Panc1 (cell line): Measurements from ENCODE around the gene ADAMTS7. TPM values are rescaled to one million over a fixed set of nuclear protein-coding genes. Genes with fewer than 3 reads are reported as not detected.
"Not testable (repeated sequence)": the region's sequence is repeated elsewhere in the genome, so short reads cannot be mapped to it uniquely, and the experiment has no call there.

Source experiments
- ATAC-seq: fragments of 200-7000 bp; cut with Tn5 transposase; 2 replicates; pipeline ENCODE4 v1.9.1; 2020; ENCODE audit warnings: mild to moderate bottlenecking, moderate library complexity
- BruUV-seq: library from RNA; stranded (reverse); fragments of 400-500 nt; replicated peaks from 2 replicates; lab custom pipeline; 2021; lab: Mats Ljungman, UMichigan
- CTCF ChIA-PET: fragments of 300-600 bp; sonication (Branson Sonifier 250); formaldehyde crosslinking; loops from one replicate; lab custom pipeline; 2022; ENCODE audit warnings: antibody characterized with exemption; lab: Charles Lee
- POLR2A ChIA-PET: fragments of 300-600 bp; sonication (Branson Sonifier 250); formaldehyde crosslinking; loops from one replicate; lab custom pipeline; 2022; ENCODE audit warnings: antibody characterized with exemption; lab: Charles Lee
- DNase-seq: peaks from one replicate; pipeline ENCODE4 v3.0.0-alpha.2; 2010; ENCODE audit warnings: low read depth, low spot score
- H3K27ac ChIP-seq: 2 replicates; pipeline ENCODE4 v1.5.1; 2011; ENCODE audit warnings: mild to moderate bottlenecking, low read length, inconsistent platforms
- H3K27me3 ChIP-seq: fragments of 200-500 bp; sonication (Bioruptor generic); 2 replicates; pipeline ENCODE4 v1.6.0; 2014; ENCODE audit warnings: low read length, inconsistent platforms; ENCODE audit not compliant: control insufficient read depth, insufficient read depth
- H3K36me3 ChIP-seq: fragments of 200-500 bp; sonication (Bioruptor generic); 2 replicates; pipeline ENCODE4 v1.5.1; 2014; ENCODE audit warnings: inconsistent platforms, mild to moderate bottlenecking, low read length, moderate library complexity; ENCODE audit not compliant: control insufficient read depth, insufficient read depth
- H3K4me1 ChIP-seq: 2 replicates; pipeline ENCODE4 v1.5.1; 2011; ENCODE audit warnings: inconsistent platforms, mild to moderate bottlenecking, low read length, moderate library complexity; ENCODE audit not compliant: control insufficient read depth, insufficient read depth
- H3K4me3 ChIP-seq, 2 experiments: 2 replicates each; pipeline ENCODE4 v1.5.1; 2011 to 2012; ENCODE audit warnings: low read depth in 2 of 2, low read length in 2 of 2, mild to moderate bottlenecking in 2 of 2, inconsistent platforms in 1 of 2, moderate library complexity in 1 of 2
- H3K9me3 ChIP-seq: fragments of 200-500 bp; sonication (Bioruptor generic); 2 replicates; pipeline ENCODE4 v1.5.1; 2014; ENCODE audit warnings: low read depth, mild to moderate bottlenecking, inconsistent platforms, low read length, moderate library complexity; ENCODE audit not compliant: control insufficient read depth, insufficient read depth
- POLR2AphosphoS5 ChIP-seq: IDR thresholded peaks from 2 replicates; pipeline ENCODE4 v1.6.1; 2012; ENCODE audit warnings: mild to moderate bottlenecking, low read depth, low read length, moderate library complexity
- SIN3A ChIP-seq: IDR thresholded peaks from 2 replicates; pipeline ENCODE4 v1.6.1; 2012; ENCODE audit warnings: low read depth, mild to moderate bottlenecking, low read length, moderate library complexity, borderline replicate concordance; ENCODE audit not compliant: insufficient read depth
- TCF7L2 ChIP-seq: IDR thresholded peaks from 2 replicates; pipeline ENCODE4 v1.6.1; 2011; ENCODE audit warnings: mild to moderate bottlenecking, low read depth, low read length, inconsistent platforms
- in situ Hi-C: cut with HindIII; loops from 2 replicates; pipeline ENCODE4 v1.10.0; 2016; ENCODE audit warnings: low sequenced_read_pairs, low pct_unique_long_range_greater_than_20kb
- intact Hi-C: fragments of 100-400 bp; cut with micrococcal nuclease; formaldehyde crosslinking; loops from one replicate; pipeline ENCODE4 v1.10.0; 2022; ENCODE audit not compliant: unreplicated experiment
- total RNA-seq: library from RNA; stranded (reverse); gene quantifications from one replicate; pipeline ENCODE4 v1.2.1, GENCODE V29; 2021; ENCODE audit not compliant: unreplicated experiment
- TF ChIP-seq, protein P1 (sequence below): fragments of 450-650 bp; IDR thresholded peaks from 2 replicates; pipeline ENCODE4 v1.5.1; 2017; ENCODE audit warnings: mild to moderate bottlenecking
- TF ChIP-seq, protein P2 (sequence below), 2 experiments: IDR thresholded peaks; 2 replicates each; pipeline ENCODE4 v1.6.1; 2011 to 2012; ENCODE audit warnings: low read depth in 2 of 2, control low read depth in 1 of 2, low read length in 1 of 2, mild to moderate bottlenecking in 1 of 2, moderate library complexity in 1 of 2; ENCODE audit not compliant: insufficient read depth in 1 of 2

ADAMTS7 gene
- total RNA-seq, 1 experiment from 2014 or later = 1.0 TPM

DNA sequence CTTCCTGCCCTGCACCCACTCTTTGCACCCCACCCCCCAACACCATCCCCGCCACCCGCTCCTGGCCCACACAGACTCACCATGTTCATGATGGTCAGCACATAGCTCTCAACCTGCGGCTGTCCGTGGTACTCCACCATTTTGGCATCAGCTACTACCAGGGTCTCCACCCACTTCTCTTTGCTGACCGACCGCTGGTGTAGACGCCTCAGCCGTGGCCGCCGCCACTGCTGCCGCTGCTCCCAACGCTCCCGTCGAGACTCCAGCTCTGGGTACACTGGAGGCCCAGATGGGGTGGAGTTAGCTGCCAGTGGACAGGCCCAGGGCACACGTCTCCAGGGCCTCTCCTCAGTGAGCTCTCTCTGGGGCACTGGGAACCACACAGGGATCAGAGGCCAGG is 14.8 kb downstream of the ADAMTS7 start:
- intact Hi-C loops = no loop called here
- CTCF ChIA-PET = no interaction called here

DNA sequence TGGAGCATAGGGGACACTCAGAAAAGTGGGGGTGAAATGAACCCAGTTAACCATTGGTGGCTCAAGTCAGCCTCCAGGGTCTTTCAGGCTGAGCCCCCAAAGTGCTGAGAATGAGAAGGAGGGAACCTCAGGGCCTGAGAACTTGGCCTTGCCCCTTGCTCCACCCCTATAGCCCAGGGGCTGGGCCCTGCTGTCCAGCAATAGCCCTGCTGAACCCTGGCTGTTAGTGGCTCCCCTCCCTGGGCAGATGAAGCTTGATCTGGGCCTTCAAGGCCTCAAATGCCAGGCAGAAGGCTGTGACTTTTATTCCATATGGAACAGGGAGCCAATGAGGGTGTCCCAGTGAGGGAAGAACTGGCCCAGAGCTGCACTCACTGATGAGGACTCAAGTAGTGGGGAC is 16.2 kb downstream of the ADAMTS7 start:
- DNase-seq (no peak), ATAC-seq (no peak)
- Histone ChIP-seq H3K4me3 (no peak overlapping the region), H3K9me3 (no peaks in the 10 kb centered on the region), H3K27ac (no peak overlapping the region), H3K27me3 (no peaks in the 10 kb centered on the region), H3K4me1 (peaks cover 4% of the 10 kb centered on the region; the same call in 1 of the 2 replicates), H3K36me3 (no peaks in the 10 kb centered on the region)
- BruUV-seq = no TSS peak
- in situ Hi-C loops (no loop called here), intact Hi-C loops (no loop called here)
- ChIA-PET POLR2A (no interaction called here), CTCF (no interaction called here)
- TF ChIP-seq, protein P1, sequence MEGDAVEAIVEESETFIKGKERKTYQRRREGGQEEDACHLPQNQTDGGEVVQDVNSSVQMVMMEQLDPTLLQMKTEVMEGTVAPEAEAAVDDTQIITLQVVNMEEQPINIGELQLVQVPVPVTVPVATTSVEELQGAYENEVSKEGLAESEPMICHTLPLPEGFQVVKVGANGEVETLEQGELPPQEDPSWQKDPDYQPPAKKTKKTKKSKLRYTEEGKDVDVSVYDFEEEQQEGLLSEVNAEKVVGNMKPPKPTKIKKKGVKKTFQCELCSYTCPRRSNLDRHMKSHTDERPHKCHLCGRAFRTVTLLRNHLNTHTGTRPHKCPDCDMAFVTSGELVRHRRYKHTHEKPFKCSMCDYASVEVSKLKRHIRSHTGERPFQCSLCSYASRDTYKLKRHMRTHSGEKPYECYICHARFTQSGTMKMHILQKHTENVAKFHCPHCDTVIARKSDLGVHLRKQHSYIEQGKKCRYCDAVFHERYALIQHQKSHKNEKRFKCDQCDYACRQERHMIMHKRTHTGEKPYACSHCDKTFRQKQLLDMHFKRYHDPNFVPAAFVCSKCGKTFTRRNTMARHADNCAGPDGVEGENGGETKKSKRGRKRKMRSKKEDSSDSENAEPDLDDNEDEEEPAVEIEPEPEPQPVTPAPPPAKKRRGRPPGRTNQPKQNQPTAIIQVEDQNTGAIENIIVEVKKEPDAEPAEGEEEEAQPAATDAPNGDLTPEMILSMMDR = no peak
- no peak for TF ChIP-seq TCF7L2
- TF ChIP-seq, protein P2, sequence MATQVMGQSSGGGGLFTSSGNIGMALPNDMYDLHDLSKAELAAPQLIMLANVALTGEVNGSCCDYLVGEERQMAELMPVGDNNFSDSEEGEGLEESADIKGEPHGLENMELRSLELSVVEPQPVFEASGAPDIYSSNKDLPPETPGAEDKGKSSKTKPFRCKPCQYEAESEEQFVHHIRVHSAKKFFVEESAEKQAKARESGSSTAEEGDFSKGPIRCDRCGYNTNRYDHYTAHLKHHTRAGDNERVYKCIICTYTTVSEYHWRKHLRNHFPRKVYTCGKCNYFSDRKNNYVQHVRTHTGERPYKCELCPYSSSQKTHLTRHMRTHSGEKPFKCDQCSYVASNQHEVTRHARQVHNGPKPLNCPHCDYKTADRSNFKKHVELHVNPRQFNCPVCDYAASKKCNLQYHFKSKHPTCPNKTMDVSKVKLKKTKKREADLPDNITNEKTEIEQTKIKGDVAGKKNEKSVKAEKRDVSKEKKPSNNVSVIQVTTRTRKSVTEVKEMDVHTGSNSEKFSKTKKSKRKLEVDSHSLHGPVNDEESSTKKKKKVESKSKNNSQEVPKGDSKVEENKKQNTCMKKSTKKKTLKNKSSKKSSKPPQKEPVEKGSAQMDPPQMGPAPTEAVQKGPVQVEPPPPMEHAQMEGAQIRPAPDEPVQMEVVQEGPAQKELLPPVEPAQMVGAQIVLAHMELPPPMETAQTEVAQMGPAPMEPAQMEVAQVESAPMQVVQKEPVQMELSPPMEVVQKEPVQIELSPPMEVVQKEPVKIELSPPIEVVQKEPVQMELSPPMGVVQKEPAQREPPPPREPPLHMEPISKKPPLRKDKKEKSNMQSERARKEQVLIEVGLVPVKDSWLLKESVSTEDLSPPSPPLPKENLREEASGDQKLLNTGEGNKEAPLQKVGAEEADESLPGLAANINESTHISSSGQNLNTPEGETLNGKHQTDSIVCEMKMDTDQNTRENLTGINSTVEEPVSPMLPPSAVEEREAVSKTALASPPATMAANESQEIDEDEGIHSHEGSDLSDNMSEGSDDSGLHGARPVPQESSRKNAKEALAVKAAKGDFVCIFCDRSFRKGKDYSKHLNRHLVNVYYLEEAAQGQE (IDR thresholded peaks at IDR 0.05; ENCODE audit: insufficient read depth in 1 of 2, low read depth in 2 of 2, low read length in 1 of 2) = peak; percentile 63 to 65; a peak in 1 of 4 replicates
- TF ChIP-seq SIN3A = no peak
- no peak for TF ChIP-seq POLR2AphosphoS5

More for the DNA sequence above, 14.8 kb downstream of the ADAMTS7 start:
- POLR2A ChIA-PET = no interaction called here
- Histone ChIP-seq H3K4me3 (no peak overlapping the region), H3K27ac (no peak overlapping the region), H3K4me1 (peaks cover 4% of the 10 kb centered on the region; the same call in 1 of the 2 replicates), H3K27me3 (no peaks in the 10 kb centered on the region), H3K9me3 (no peaks in the 10 kb centered on the region), H3K36me3 (no peaks in the 10 kb centered on the region)
- in situ Hi-C loops = no loop called here
- TF ChIP-seq, protein P2 (IDR thresholded peaks at IDR 0.05; ENCODE audit: insufficient read depth in 1 of 2, low read depth in 2 of 2, low read length in 1 of 2) = peak in 1 of 2 experiments; percentile 28; a peak in 1 of 4 replicates
- TF ChIP-seq, protein P1 = no peak
- no peak for DNase-seq
- no peak for ATAC-seq
- no TSS peak for BruUV-seq

DNA sequence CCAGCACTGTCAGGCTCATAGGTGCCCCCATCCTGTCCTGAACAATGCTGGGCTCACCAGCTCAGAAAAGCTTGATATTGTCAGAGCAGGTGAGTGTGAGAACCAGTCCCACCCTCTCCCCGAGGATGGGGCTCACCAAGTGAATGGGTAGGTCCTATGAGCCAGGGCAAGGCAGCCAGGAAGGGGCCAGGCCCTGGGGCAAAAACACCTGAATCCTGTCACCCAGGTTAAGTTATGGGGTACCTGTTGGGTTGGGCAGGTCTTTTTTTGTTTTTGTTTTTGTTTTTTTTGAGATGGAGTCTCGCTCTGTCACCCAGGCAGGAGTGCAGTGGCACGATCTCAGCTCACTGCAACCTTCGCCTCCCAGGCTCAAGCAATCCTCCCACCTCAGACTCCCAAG is 16.8 kb downstream of the ADAMTS7 start:
- in situ Hi-C loops, CTCF ChIA-PET, H3K4me1 ChIP-seq, ATAC-seq, H3K36me3 ChIP-seq, H3K27me3 ChIP-seq, intact Hi-C loops, H3K27ac ChIP-seq, H3K9me3 ChIP-seq, DNase-seq, BruUV-seq, H3K4me3 ChIP-seq: not testable (repeated sequence)
- POLR2A ChIA-PET = interaction anchor here (0.7 kb wide), 1 partner anchor 13 kb away, joined by 3 read pairs; no protein-coding TSS in a partner anchor
